Kidney (tissue), 14 donors: ENCODE results near the gene ZC3H13. TPM values are rescaled to one million over a fixed set of nuclear protein-coding genes. Genes with fewer than 3 reads are reported as not detected.

Source experiments
- DNase-seq, 5 donors: peaks; one replicate each; pipeline ENCODE4 v3.0.0-alpha.2; 2013 to 2020
- FAIRE-seq: peaks from 2 replicates; lab custom pipeline; 2012; peaks lifted over from hg19 to GRCh38; lab: Jason Lieb, UNC
- H3K27ac ChIP-seq, 2 donors: one replicate each; pipeline ENCODE4 v1.7.0; 2013; ENCODE audit warnings: low read depth in 2 of 2, low read length in 2 of 2, inconsistent platforms in 1 of 2
- H3K27me3 ChIP-seq: one replicate; pipeline ENCODE4 v1.7.1; 2013; ENCODE audit warnings: low read length, inconsistent platforms; ENCODE audit not compliant: control insufficient read depth, insufficient read depth
- H3K36me3 ChIP-seq, 3 donors: one replicate each; pipeline versions ENCODE4 v1.7.0 to v1.7.1; 2013; ENCODE audit warnings: low read length in 3 of 3, control low read depth in 1 of 3, inconsistent platforms in 1 of 3; ENCODE audit not compliant: insufficient read depth in 3 of 3, control insufficient read depth in 2 of 3
- H3K4me1 ChIP-seq, 3 donors: one replicate each; pipeline versions ENCODE4 v1.7.0 to v1.7.1; 2013; ENCODE audit warnings: low read length in 3 of 3, inconsistent platforms in 1 of 3, low read depth in 1 of 3; ENCODE audit not compliant: control insufficient read depth in 2 of 3, insufficient read depth in 2 of 3
- H3K4me3 ChIP-seq, 3 donors: one replicate each; pipeline versions ENCODE4 v1.7.0 to v1.8.1; 2013; ENCODE audit warnings: low read length in 3 of 3, control low read depth in 1 of 3, inconsistent platforms in 1 of 3
- H3K9ac ChIP-seq, 3 donors: one replicate each; pipeline versions ENCODE4 v1.7.0 to v1.7.1; 2013; ENCODE audit warnings: low read length in 3 of 3, control low read depth in 1 of 3, inconsistent platforms in 1 of 3
- H3K9me3 ChIP-seq, 3 donors: one replicate each; pipeline versions ENCODE4 v1.7.0 to v1.7.1; 2013; ENCODE audit warnings: low read length in 3 of 3, control low read depth in 1 of 3, inconsistent platforms in 1 of 3; ENCODE audit not compliant: control insufficient read depth in 2 of 3, insufficient read depth in 1 of 3
- intact Hi-C: fragments of 100-400 bp; cut with DNase I; formaldehyde crosslinking; loops from one replicate; pipeline ENCODE4 v1.11.1; 2022
- polyA plus RNA-seq: library from polyadenylated mRNA; stranded (reverse); fragments of 350-450 nt; fragmentation: Illumina TruSeq; extraction: RNeasy Lipid Tissue Mini Kit (QIAGEN cat#74804); gene quantifications from one replicate; pipeline ENCODE4 v1.2.3, GENCODE V29; 2014; ENCODE audit warnings: low read depth, low replicate concordance; ENCODE audit not compliant: insufficient read depth
- total RNA-seq: library from RNA; stranded (reverse); fragmentation: NEBNext Ultra II Directional; extraction: Animal tissue kit (Norgen Biotek cat#: 25700); gene quantifications from one replicate; pipeline ENCODE4 v1.2.1, GENCODE V29; 2021
- TF ChIP-seq, protein P1 (sequence below): IDR thresholded peaks from 3 replicates; pipeline ENCODE4 v1.5.1; 2012; ENCODE audit warnings: mild to moderate bottlenecking, moderate library complexity, borderline replicate concordance; ENCODE audit not compliant: insufficient read depth; ENCODE audit errors: extremely low read depth
- donor health status: control.
- donor health status: control.
- donor health status: control.
- donor health status: control.
- donor health status: control.
- donor health status: DM: yes; HTN: yes; CAD: no.
- donor health status: Normal renal cell carcinoma (clear cell type).

Gene ZC3H13
- total and polyA plus RNA-seq, 2 donors from 2014 or later: 6.4 to 53.1 TPM

DNA sequence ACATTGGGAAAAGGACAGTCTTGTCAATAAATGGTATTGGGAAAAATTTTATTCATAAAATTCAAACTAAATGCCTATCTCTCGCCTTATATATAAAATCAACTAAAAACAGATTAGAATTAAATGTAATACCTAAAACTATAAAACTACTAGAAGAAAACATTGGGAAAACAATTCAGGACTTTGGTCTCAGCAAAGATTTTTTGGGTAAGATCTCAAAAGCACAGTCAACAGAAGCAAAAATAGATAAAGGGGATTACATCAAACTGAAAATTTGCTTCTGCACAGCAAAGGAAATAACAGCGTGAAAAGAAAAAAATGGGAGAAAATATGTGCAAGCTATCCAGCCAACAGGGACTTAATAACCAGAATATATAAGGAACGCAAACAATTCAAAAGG lies 24.3 kb upstream of the ZC3H13 start:
- Histone ChIP-seq H3K27me3 (no peaks in the 10 kb centered on the region), H3K27ac (no peak overlapping the region), H3K4me1 (no peaks in the 10 kb centered on the region), H3K36me3 (no peaks in the 10 kb centered on the region), H3K9me3 (no peaks in the 10 kb centered on the region), H3K4me3 (no peak overlapping the region), H3K9ac (no peak overlapping the region)
- TF ChIP-seq, protein P1, sequence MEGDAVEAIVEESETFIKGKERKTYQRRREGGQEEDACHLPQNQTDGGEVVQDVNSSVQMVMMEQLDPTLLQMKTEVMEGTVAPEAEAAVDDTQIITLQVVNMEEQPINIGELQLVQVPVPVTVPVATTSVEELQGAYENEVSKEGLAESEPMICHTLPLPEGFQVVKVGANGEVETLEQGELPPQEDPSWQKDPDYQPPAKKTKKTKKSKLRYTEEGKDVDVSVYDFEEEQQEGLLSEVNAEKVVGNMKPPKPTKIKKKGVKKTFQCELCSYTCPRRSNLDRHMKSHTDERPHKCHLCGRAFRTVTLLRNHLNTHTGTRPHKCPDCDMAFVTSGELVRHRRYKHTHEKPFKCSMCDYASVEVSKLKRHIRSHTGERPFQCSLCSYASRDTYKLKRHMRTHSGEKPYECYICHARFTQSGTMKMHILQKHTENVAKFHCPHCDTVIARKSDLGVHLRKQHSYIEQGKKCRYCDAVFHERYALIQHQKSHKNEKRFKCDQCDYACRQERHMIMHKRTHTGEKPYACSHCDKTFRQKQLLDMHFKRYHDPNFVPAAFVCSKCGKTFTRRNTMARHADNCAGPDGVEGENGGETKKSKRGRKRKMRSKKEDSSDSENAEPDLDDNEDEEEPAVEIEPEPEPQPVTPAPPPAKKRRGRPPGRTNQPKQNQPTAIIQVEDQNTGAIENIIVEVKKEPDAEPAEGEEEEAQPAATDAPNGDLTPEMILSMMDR: no peak
- intact Hi-C loops: no loop called here
- DNase-seq (no peak), FAIRE-seq (no peak)

GRCh38 chr13:46075811-46076210 lies 23.3 kb upstream of the ZC3H13 start:
- intact Hi-C loops: no loop called here
- Histone ChIP-seq H3K36me3 (no peaks in the 10 kb centered on the region), H3K4me1 (no peaks in the 10 kb centered on the region), H3K27ac (no peak overlapping the region), H3K9me3 (no peaks in the 10 kb centered on the region), H3K27me3 (no peaks in the 10 kb centered on the region), H3K9ac (no peak overlapping the region), H3K4me3 (no peak overlapping the region)
- DNase-seq (no peak), FAIRE-seq (no peak)
- TF ChIP-seq, protein P1: no peak

DNA sequence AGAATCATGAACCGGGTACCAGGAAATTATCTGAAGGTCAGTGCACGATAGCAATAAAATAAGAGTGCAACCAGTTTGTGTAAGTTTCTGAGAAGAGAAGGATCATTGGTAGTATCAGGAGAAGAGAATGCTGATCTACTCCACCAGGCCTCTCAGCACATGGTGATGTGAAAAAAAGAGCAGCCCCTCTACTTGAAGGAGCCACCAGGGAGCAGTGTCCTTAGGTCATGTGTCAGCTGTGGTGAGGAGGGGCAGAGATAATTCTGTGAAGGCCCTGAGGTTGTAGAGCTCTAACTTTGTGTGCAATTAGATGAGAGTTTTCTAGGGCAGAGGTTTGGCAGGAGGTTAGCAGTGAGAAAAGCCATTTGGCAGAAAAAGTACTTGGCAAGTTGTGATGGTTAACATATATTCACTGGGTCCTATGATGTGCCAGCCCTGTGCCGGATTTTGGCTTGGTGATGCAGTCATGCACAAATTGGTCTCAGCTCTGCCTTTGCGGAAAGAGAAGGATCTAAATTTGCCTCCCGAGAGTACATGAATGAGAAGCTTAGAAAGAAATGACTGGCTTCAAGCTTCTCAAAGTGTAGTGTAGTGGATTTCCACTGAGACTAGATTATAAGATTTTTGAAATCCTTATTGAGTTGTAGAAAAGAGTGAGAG lies 19.2 kb upstream of the ZC3H13 start:
- Histone ChIP-seq H3K9ac (no peak overlapping the region), H3K4me1 (no peaks in the 10 kb centered on the region), H3K36me3 (no peaks in the 10 kb centered on the region), H3K9me3 (no peaks in the 10 kb centered on the region), H3K27ac (no peak overlapping the region), H3K27me3 (no peaks in the 10 kb centered on the region), H3K4me3 (no peak overlapping the region)
- intact Hi-C loops: no loop called here
- FAIRE-seq: no peak
- TF ChIP-seq, protein P1: no peak
- no peak for DNase-seq

DNA sequence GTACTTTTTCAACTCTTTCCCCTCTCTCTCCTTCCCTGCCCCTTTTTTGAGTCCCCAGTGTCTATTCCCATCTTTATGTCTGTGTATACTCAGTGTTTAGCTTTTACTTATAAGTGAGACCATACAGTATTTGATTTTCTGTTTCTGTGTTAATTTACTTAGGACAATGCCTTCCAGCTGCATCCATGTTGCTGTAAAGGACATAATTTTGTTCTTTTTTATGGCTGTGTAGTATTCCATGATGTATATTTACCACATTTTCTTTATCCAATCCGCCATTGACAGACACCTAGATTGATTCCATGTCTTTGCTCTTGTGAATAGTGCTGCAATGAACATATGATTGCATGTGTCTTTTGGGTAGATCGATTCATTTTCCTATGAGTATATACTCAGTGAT lies 10.7 kb upstream of the ZC3H13 start:
- FAIRE-seq (no peak), DNase-seq (no peak)
- Histone ChIP-seq H3K4me1 (no peaks in the 10 kb centered on the region), H3K36me3 (no peaks in the 10 kb centered on the region), H3K4me3 (no peak overlapping the region), H3K27me3 (no peaks in the 10 kb centered on the region), H3K9ac (no peak overlapping the region), H3K9me3 (no peaks in the 10 kb centered on the region), H3K27ac (no peak overlapping the region)
- TF ChIP-seq, protein P1: no peak
- intact Hi-C loops: no loop called here
